GM12874 (cell line): ENCODE data around the gene PRR23E.

Experiments
- TF ChIP-seq, protein P1 (sequence below): IDR thresholded peaks from 2 replicates; pipeline ENCODE4 v1.5.1; 2011; ENCODE audit warnings: low read depth, mild to moderate bottlenecking, control low read depth, low read length, moderate library complexity; ENCODE audit not compliant: insufficient read depth

The PRR23E gene

DNA sequence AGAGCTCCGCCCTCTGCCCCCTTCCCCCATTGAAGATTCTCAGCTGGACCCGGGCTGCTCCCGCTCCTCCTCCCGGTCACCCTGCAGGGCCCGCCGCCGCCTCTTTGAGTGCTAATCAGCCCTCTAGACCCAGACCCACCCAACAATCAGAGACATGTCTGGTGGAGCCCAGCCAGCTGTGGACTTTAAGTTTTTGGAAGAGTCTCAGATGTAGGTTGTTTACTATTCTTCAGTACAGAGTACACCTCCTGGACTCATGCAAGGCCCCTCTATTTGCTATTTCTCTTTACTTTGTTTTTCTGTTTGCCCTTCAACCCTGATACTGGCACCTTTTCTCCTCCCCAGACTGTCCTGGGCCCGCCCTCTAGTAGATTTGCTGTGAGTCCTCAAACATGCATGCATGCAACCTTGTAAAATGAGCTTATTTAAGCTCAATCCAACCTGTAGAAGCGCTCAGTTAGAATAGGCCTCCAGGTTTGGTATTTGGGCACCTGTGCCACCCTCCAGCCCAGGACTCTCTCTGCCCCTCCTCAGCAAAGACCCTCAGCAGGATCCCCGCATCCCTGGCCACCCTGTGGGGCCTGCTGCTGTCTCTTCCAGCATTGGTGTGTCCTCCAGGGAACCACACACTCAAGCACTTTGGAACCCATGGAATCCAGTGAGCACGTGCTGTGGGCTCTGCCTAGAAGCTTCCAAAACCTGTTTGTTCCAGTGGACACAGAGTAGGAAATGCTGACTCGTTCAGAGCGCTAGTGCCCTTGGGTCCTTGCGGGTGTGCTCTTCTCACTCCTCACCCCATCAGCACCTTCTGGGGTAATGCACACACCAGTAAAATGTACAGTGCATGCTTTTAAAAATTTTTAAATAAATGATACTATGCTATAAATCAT is 4.6 kb downstream of the PRR23E start:
- TF ChIP-seq, protein P1, sequence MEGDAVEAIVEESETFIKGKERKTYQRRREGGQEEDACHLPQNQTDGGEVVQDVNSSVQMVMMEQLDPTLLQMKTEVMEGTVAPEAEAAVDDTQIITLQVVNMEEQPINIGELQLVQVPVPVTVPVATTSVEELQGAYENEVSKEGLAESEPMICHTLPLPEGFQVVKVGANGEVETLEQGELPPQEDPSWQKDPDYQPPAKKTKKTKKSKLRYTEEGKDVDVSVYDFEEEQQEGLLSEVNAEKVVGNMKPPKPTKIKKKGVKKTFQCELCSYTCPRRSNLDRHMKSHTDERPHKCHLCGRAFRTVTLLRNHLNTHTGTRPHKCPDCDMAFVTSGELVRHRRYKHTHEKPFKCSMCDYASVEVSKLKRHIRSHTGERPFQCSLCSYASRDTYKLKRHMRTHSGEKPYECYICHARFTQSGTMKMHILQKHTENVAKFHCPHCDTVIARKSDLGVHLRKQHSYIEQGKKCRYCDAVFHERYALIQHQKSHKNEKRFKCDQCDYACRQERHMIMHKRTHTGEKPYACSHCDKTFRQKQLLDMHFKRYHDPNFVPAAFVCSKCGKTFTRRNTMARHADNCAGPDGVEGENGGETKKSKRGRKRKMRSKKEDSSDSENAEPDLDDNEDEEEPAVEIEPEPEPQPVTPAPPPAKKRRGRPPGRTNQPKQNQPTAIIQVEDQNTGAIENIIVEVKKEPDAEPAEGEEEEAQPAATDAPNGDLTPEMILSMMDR = no peak

- TF ChIP-seq, protein P1 = no peak
These were observed 7.3 kb downstream of the PRR23E start for GRCh38 chr3:127200086-127200691.

DNA sequence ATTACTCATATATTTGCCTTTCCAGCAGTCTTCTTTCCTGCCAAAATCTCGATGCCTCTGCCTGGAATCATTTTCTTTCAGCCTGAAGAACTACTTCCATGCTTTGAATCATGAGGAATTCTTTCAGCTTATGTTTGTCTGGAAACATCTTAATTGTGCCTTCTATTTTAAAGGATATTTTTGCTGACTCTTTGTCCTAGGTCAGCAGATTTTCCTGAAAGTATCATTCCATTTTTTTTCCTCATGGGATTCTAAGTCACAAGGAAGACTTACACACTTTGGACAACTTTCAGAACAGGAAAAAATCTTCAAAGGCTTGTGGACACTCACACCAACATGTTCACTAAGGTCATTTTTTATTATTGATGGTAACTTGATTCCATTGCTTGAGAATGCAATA is 10.1 kb downstream of the PRR23E start:
- TF ChIP-seq, protein P1 = no peak

DNA sequence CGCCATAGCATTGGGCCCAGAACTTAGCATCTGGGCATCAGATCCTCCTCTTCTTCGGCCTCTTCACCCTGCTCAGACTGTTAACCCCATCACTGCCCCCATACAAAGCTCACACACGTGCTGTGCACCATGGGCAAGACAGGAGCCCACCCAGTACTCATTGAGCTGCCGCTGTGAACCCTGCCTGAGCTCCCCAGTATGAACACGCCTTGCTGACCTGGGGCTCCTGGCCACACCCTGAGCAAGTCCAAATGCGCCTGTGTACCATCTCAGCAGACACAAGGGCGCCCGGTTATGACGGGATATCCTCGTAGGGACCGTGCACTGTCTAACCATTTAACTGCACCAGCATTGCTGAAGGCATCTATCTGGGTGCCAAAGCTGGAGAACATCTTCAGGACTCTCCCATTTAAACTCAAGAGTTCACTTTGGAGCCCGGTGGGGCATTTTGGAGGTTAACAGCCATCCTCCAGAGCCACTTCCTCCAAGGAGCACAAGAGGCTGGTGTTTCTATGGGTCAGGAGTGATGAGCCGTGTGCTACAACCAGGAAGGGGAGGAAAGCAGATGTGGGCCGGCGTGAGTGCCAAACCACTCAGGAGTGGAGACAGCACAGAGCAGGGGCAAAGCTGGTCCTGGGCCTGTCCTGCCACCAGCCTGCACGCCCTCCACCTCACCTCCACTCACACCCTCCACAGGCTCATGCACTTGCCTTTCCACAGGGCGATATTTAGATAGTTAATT is 12.1 kb downstream of the PRR23E start:
- TF ChIP-seq, protein P1 = no peak

DNA sequence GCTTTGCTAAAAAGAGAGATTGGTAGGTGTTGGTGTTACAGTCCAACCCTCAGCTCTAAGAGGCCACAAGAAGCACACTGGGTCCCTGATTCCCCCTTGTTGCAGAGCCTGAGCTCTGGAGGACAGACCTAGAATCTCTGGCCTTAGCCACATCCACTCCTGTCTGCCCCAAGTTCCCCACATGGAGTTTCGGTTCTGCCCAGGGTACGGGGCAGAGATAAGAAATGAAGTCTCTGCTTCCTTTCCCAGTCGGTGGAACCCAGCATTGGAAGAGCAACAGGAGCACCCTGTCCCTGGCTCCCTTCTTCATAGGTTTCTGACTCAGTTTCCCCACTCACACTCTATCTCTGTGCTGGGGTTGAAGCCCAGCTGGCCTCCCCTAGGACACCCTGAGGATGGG is 13.2 kb downstream of the PRR23E start:
- TF ChIP-seq, protein P1 = no peak

GRCh38 chr3:127206611-127207516 is 13.9 kb downstream of the PRR23E start:
- TF ChIP-seq, protein P1 = no peak
